GM20000 (cell line): ENCODE measurements around the gene ANO2.

Source experiments
- DNase-seq: peaks from one replicate; pipeline ENCODE4 v3.0.0; 2012; ENCODE audit warnings: low spot score
- TF ChIP-seq, protein P1 (sequence below): IDR thresholded peaks from 2 replicates; pipeline ENCODE4 v1.5.1; 2012; ENCODE audit warnings: mild to moderate bottlenecking, control low read depth; ENCODE audit errors: extremely low read depth, missing control alignments

Gene ANO2

GRCh38 chr12:5723071-5723470 lies 222.0 kb downstream of the ANO2 start:
- TF ChIP-seq, protein P1, sequence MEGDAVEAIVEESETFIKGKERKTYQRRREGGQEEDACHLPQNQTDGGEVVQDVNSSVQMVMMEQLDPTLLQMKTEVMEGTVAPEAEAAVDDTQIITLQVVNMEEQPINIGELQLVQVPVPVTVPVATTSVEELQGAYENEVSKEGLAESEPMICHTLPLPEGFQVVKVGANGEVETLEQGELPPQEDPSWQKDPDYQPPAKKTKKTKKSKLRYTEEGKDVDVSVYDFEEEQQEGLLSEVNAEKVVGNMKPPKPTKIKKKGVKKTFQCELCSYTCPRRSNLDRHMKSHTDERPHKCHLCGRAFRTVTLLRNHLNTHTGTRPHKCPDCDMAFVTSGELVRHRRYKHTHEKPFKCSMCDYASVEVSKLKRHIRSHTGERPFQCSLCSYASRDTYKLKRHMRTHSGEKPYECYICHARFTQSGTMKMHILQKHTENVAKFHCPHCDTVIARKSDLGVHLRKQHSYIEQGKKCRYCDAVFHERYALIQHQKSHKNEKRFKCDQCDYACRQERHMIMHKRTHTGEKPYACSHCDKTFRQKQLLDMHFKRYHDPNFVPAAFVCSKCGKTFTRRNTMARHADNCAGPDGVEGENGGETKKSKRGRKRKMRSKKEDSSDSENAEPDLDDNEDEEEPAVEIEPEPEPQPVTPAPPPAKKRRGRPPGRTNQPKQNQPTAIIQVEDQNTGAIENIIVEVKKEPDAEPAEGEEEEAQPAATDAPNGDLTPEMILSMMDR: no peak
- no peak for DNase-seq

- TF ChIP-seq, protein P1: no peak
- no peak for DNase-seq
Observed at GRCh38 chr12:5720381-5721005, 224.6 kb downstream of the ANO2 start.

DNA sequence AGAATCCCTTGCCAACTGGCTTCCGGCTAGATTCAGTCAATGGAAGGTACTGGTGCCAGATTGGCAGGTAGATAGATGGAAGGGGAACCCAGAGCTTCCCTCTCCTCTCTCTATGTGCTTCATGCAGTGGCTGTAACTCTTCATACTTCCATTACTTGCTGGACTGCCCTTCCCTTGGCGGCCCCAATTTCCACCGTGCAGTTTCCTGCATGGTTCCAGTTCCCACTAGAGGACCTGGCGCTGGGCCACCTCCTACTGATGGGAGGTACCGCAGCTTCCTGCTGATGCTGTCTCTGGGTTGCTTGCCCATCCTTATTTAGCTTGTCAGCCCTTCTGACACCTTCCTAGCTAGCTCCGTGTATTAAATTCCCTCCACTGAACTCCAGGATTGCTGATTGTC lies 226.4 kb downstream of the ANO2 start:
- no peak for DNase-seq
- TF ChIP-seq, protein P1: no peak

- TF ChIP-seq, protein P1: no peak
- DNase-seq: no peak
Observed at GRCh38 chr12:5718073-5718472, 227.0 kb downstream of the ANO2 start.

- TF ChIP-seq, protein P1: no peak
- DNase-seq: no peak
Observed at GRCh38 chr12:5716976-5717375, 228.1 kb downstream of the ANO2 start.

- no peak for DNase-seq
- TF ChIP-seq, protein P1: no peak
Observed at GRCh38 chr12:5716201-5716600, 228.9 kb downstream of the ANO2 start.

GRCh38 chr12:5715021-5715420 lies 230.0 kb downstream of the ANO2 start:
- no peak for DNase-seq
- TF ChIP-seq, protein P1: no peak
